ENCODE data around the gene INPP1.
A peak's percentile ranks its signal among the peaks of the same experiment; 100 is the strongest.

Gene INPP1

DNA sequence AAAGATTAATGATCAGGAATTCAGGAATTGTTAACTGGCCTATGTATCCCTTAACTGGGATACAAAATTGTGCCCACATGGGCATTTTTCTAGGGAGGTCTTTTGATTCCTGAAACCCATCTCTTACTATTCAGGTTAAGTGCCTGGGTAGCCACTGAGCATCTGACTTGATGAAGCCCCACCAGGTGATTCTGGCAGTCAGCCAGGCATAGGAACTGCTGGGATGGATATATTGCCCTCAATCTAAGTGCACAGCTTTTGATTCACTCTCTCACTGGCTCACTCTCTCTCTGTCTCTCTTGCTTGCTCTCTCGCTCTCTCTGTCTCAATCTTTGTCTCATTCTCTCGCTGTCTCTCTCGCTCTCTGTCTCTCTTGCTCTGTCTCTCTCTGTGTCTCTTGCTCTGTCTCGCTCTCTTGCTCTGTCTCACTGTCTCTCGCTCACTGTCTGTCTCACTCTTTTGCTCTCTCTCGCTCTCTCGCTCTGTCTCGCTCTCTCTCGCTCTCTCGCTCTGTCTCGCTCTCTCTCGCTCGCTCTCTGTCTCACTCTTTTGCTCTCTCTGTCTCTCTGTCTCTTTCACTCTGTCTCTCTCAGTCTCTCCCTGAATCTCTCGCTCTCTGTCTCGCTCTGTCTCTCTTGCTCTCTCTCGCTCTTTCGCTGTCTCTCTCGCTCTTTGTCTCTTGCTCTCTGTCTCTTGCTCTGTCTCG is 22.3 kb downstream of the INPP1 start:
- DNase-seq: no peak

- no peak for DNase-seq
Measured at GRCh38 chr2:190366248-190366753, 22.9 kb downstream of the INPP1 start.

GRCh38 chr2:190367091-190367490 is 23.7 kb downstream of the INPP1 start:
- no peak for DNase-seq

GRCh38 chr2:190369635-190370034 is 26.2 kb downstream of the INPP1 start:
- peak; percentile 6 for DNase-seq

GRCh38 chr2:190376083-190376482 is 32.7 kb downstream of the INPP1 start:
- DNase-seq: no peak

DNA sequence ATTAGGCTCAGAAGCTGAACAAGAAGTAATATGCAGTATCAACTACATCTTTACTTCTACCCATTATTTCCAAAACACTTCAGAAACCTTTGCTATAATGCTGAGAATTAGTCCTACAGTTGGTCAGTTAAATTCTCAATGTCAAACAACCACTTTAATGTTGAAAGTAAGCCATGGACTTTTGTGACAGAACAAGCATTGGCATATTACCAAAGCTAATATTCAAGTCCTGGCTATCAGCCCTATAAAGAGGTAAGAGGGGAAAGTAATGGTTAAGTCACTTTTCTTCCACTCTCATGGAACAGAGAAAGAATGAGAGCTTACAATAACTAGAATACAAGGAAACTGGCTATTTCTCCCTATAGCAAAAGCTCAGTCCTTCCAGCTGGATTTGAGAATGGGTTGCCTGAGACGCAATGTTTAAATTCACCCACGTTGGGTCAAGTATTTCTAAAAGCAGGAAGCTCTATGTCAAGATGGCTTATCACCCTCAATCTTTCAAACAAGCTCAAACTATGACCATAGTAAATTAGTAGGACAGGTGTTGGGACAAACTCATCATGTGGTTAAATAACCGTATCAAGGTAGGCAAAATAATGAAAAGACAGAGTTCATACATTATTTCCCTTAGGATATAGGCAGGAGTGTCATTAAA is 33.3 kb downstream of the INPP1 start:
- DNase-seq: no peak

DNA sequence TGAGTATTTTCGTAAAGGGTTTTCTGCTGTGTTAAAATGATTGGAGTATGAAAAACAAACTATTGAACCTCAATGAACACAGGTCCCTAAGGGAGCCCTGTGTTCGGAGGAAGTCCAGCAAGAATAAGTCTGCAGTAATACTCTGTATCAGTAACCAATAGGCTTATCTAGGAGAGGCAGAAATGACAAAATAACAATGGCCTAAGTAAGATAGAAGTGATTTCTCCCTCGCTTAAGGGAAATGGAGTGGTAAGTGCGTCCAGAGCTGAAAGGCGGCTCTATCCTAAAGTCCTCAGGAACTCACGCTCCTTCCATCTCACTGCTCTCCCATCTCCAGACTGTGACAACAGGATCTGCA is 35.5 kb downstream of the INPP1 start:
- no peak for DNase-seq

DNA sequence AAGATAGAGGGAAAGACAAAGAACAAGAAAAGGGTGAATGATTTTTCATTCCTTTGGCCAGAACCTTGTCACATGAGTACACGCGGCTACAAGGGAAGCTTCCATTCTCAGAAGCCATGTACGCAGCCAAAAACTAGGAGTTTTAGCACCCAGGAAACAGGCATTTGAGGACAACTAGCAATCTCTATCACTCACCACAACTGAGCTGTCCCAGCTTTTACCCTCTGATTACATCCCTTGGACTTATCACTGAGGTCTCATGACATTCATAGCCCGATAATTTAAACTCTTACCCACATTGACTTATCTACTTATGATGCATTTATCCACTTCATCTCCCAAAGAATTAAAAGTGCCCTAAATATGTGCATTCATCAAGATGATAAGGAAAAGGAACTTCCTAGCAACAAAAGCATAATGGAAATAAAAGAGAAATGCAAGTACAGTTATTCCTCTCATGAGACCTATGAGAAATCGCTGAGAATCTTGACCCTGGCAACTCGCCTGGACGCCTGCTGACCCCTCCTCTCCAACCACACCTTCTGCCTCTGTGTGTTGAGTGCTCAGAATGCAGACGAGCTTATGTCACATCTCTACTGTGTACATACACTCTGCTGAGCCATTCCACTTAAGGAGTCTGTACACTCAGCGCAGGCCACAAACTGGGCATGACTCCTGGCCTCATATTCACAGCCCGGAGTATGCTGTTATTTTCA is 36.0 kb downstream of the INPP1 start:
- DNase-seq: no peak

DNA sequence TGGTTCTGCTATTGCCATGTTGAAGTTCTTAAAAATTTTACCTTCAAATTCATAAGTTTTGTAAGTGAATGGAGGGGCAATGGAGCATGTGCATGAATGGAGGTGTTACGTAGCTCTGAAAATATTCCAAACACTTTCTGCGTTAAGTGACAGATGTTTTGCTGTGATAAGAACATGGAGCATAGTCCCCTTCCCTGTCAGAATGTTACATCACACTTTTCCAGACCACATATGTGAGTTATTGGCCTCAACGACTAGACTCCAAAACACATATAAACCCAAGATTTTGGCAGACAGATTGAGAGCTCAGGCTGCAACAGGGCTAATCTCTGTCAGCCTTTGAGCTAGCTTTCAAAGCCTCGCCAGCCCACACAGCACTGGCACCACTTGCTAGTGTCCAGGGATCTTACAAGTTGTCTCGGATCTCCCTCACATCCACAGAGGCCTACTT is 37.6 kb downstream of the INPP1 start:
- DNase-seq: no peak

DNA sequence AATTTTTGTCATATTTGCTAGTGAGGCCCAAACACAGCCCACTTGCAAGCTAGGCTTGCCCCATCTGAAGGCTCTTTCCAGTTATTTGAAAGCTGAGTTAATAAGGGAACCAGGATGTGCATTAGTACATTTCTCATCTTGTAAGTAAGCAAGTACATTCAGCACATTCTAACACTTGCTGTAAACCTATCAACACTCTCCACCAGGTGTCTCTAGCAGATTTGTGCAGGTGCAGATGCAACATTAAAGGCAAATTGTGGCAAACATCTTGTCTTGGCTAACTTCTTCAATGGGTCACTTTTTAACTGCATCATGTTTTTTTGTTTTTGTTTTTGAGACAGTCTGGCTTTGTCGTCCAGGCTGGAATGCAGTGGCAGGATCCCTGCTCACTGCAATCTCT is 39.5 kb downstream of the INPP1 start:
- no peak for DNase-seq

DNA sequence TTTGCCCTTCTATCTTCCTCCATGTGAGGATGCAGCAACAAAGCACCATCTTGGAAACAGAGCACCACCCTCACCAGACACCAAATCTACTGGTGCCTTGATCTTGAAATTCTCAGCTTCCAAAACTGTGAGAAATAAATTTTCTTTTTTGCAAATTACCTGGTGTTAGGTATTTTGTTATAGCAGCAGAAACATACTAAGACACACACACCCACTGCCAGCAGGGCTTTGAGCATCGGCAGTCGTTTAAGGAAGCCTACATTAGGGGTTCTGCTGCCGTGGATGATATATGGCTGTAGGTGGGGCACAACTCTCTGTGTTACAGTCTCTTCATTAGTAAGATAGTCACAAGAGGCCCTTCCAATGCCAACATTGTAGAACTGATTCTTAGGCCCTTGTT is 44.0 kb downstream of the INPP1 start:
- no peak for DNase-seq

DNA sequence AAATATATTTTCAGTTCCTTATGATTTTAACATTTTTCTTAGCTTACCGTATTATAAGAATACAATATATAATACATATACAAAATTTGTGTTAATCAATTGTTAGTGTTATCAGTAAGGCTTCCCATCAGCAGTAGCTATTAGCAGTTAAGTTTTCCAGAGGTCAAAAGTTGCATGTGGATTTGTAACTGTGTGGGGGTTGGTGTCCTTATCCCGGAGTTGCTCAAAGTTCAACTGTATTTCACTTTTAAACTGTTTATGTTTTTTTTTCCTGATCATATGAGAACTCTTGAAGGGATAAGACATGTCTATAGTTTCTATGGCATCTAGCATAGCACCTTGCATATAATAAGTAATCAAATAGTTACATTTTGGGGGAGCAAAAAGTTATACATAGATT is 52.9 kb downstream of the INPP1 start:
- no peak for DNase-seq

- no peak for DNase-seq
Measured at GRCh38 chr2:190402986-190403603, 59.7 kb downstream of the INPP1 start.

- no peak for DNase-seq
Measured at GRCh38 chr2:190404487-190404886, 61.1 kb downstream of the INPP1 start.

GRCh38 chr2:190405070-190405469 is 61.7 kb downstream of the INPP1 start:
- no peak for DNase-seq

GRCh38 chr2:190405995-190406394 is 62.6 kb downstream of the INPP1 start:
- no peak for DNase-seq

DNA sequence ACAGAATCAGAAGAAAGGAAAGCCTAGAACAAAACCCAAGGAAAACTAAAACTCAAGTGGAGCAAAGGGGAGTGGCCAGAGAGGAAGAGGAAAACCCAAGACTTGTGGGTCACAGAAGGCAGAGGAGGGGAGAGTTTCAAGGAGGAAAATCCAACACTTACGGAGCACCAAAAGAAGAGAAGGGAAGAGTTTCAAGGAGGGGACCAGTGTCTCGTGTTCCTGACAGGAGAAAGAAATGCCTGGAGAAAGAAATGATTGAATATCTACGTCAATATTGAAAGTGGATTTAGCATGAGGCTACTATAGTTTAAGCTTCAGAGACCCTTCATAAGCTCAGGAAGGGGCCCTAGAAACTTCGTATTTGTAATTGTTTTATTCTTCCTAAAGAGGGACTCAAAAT is 63.4 kb downstream of the INPP1 start:
- no peak for DNase-seq

DNA sequence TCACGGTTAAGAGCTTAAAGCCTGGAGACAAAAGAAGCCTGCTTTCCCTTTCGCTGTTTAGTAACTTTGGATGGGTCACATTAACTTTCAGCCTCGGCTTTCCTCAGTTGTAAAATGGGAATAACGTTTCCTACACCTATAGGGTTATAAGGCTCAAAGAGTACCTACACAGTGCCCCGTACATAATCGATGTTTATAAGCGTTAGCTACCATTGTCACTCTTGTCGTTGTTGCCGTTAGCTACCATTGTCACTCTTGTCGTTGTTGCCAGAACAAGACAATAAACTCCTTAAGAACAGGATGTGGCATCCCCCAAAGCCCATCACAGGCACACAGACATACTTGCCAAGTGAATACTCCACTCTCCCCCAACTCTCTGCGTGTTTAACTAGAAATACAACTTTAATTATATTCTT is 63.9 kb downstream of the INPP1 start:
- no peak for DNase-seq

- no peak for DNase-seq
Measured at GRCh38 chr2:190407662-190408537, 64.5 kb downstream of the INPP1 start, which contains the start of gene MFSD6. TSS of gene MFSD6 (plus strand) at chr2:190408355. CDS start at chr2:190436030, 27,675 bp downstream.

DNA sequence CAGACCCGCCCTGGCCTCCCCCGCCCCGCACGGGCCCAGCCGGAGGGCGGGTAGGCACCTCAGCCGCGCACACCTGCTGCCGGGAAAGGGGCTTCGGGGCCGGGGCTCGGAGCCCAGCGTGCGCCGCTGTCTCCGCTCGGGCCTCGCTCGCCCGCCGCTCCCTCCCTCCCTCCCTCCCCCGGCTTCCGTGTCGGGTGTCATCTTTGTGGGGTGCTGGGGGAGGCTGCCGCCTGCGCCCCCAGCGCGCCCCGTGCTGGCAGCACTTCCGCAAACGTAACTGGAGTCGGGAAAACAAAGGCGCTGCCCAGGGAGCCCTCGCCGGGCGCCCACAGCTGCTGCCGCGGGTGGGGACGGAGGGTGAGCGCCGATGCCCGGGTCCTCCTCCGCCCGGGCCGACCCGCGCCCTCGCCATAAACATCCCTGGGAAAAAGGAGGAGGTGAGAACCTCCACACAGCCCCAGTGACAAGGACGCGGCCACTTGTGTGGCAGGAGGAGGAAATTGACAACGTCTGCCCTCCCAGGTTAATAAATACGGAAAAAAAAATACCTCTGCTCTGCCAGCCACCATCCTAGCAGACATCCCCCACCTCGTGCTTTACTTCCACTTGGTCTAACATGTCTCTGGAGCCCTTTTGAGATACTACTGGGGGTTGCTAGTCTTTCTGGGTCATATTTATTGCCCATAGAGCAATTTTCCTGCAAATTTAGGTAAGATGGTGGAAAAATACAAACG is 65.3 kb downstream of the INPP1 start:
- DNase-seq: no peak

DNA sequence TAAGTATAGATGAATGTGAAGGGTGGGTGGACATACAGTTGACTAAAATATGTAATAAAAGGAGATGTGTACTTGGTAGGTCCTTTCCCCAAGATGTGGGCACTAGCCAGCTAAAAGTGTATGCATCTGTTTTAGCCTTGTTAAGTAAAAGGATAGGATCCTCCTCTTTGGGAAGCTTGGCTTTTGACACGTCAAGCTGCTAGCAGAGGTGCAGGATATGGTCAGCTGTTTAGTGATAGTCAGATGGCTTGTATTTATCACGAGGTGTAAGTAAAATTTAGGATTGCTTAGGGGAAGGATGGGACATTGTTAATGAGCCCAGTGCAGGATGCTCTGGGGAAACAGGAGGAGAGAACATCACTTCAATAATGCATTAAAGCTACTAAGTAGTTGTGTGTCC is 66.2 kb downstream of the INPP1 start:
- DNase-seq: no peak

GRCh38 chr2:190410166-190410565 is 66.8 kb downstream of the INPP1 start:
- no peak for DNase-seq
